Loucy (cell line): Measurements from ENCODE around the gene RAB6B.

Experiments
- H2AFZ ChIP-seq: fragments of 200-600 bp; sonication (generic); 2 replicates; pipeline ENCODE4 v1.6.0; 2016; ENCODE audit warnings: antibody characterized with exemption, mild to moderate bottlenecking, low read length, moderate library complexity
- H3F3A ChIP-seq: fragments of 200-600 bp; 2 replicates; pipeline ENCODE4 v1.6.0; 2016; ENCODE audit warnings: antibody characterized with exemption, low read depth, mild to moderate bottlenecking
- H3K27me3 ChIP-seq: fragments of 200-600 bp; sonication (generic); 2 replicates; pipeline ENCODE4 v1.6.1; 2014; ENCODE audit warnings: low read length, mild to moderate bottlenecking; ENCODE audit not compliant: insufficient read depth, poor library complexity, severe bottlenecking
- H3K36me3 ChIP-seq: fragments of 200-600 bp; sonication (generic); 2 replicates; pipeline ENCODE4 v1.6.1; 2016; ENCODE audit warnings: low read length; ENCODE audit not compliant: insufficient read depth
- H3K4me1 ChIP-seq: fragments of 200-600 bp; sonication (generic); 2 replicates; pipeline ENCODE4 v1.5.1; 2014; ENCODE audit warnings: low read length, mild to moderate bottlenecking; ENCODE audit not compliant: insufficient read depth, poor library complexity, severe bottlenecking
- H3K4me2 ChIP-seq: fragments of 200-600 bp; sonication (generic); 2 replicates; pipeline ENCODE4 v1.6.0; 2014; ENCODE audit warnings: antibody characterized with exemption, low read length, low read depth, mild to moderate bottlenecking; ENCODE audit not compliant: poor library complexity, severe bottlenecking
- H3K4me3 ChIP-seq: fragments of 200-600 bp; sonication (generic); 2 replicates; pipeline ENCODE4 v1.5.1; 2014; ENCODE audit warnings: low read length, mild to moderate bottlenecking, mixed read lengths; ENCODE audit not compliant: poor library complexity, severe bottlenecking
- H3K79me2 ChIP-seq: fragments of 200-600 bp; sonication (generic); 2 replicates; pipeline ENCODE4 v1.6.1; 2014; ENCODE audit warnings: low read length; ENCODE audit not compliant: insufficient read depth
- H3K9ac ChIP-seq: fragments of 200-600 bp; sonication (generic); 2 replicates; pipeline ENCODE4 v1.6.0; 2014; ENCODE audit warnings: mild to moderate bottlenecking, low read depth, low read length, moderate library complexity; ENCODE audit not compliant: poor library complexity, severe bottlenecking
- H3K9me2 ChIP-seq: fragments of 200-600 bp; sonication (generic); replicated peaks from 2 replicates; pipeline ENCODE4 v1.6.1; 2016; ENCODE audit warnings: low read depth, low read length, mixed read lengths
- H3K9me3 ChIP-seq: fragments of 200-600 bp; sonication (generic); 2 replicates; pipeline ENCODE4 v1.6.1; 2014; ENCODE audit warnings: mild to moderate bottlenecking, antibody characterized with exemption, low read length, low read depth; ENCODE audit not compliant: insufficient read depth
- H4K20me1 ChIP-seq: fragments of 200-600 bp; sonication (generic); 2 replicates; pipeline ENCODE4 v1.6.0; 2014; ENCODE audit warnings: antibody characterized with exemption, low read length, mild to moderate bottlenecking; ENCODE audit not compliant: insufficient read depth, poor library complexity, severe bottlenecking
- CTCF ChIP-seq: fragments of 200-600 bp; sonication (generic); conservative IDR thresholded peaks from 2 replicates; pipeline ENCODE4 v1.5.1; 2014; ENCODE audit warnings: mild to moderate bottlenecking, antibody characterized with exemption, low read length
- EZH2phosphoT487 ChIP-seq: fragments of 200-600 bp; IDR thresholded peaks from 2 replicates; pipeline ENCODE4 v1.6.1; 2018; ENCODE audit warnings: antibody characterized with exemption, mild to moderate bottlenecking, moderate library complexity, borderline replicate concordance

The RAB6B gene

DNA sequence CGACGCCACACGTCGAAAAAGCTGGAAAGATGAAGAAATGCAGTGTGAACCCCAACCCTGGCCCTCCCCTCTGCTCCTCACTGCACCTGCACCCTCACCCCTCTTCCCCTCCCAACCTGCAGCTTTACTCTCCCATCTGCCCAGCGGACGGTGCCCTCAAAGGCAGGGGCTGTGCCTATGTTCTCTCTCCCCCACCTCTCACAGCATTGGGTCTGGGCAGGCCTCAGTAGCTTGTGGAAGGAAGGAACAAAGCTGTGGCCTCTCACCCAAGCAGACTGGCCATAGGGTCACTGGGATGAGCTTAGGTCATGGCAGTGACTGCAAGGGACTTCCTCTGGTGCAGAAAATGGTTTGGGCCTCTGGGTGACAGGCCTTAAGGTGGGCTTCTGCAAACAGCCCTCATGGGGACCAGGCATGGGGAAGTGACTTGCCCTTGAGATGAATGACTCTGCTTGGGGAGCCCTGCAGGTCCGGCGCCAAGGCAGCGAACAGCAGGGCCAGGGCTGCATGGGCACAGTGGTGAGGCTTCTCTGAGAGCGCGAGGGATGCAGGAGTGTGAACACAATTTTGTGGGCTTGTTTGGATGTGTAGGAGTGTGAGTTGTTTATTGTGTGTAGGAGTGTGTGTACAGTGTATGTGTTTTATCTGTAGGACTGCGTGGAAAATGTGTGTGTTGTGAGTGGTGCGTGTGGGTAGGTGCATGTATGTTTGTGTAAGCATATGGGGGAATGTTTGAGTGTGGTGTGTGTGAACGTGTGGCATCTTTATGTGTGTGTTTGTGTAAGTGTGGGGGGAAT lies 60.9 kb downstream of the RAB6B start:
- no peak overlapping the region for H2AFZ ChIP-seq
- TF ChIP-seq EZH2phosphoT487 (no peak), CTCF (no peak)
- no peaks in the 10 kb centered on the region for H3K9me3 ChIP-seq
- H3K9me2 ChIP-seq = no peaks in the 10 kb centered on the region
- H4K20me1 ChIP-seq = no peaks in the 10 kb centered on the region
- H3K4me2 ChIP-seq = no peak overlapping the region
- H3K4me3 ChIP-seq = no peak overlapping the region
- H3K27me3 ChIP-seq = no peaks in the 10 kb centered on the region
- no peaks in the 10 kb centered on the region for H3K79me2 ChIP-seq
- no peaks in the 10 kb centered on the region for H3F3A ChIP-seq
- H3K9ac ChIP-seq = no peak overlapping the region
- no peaks in the 10 kb centered on the region for H3K4me1 ChIP-seq
- H3K36me3 ChIP-seq = no peaks in the 10 kb centered on the region

- H3K9me2 ChIP-seq = no peaks in the 10 kb centered on the region
- no peaks in the 10 kb centered on the region for H4K20me1 ChIP-seq
- no peak overlapping the region for H3K9ac ChIP-seq
- no peak for TF ChIP-seq EZH2phosphoT487
- TF ChIP-seq CTCF = no peak
- H3K4me3 ChIP-seq = no peak overlapping the region
- no peaks in the 10 kb centered on the region for H3K9me3 ChIP-seq
- H2AFZ ChIP-seq = no peak overlapping the region
- no peaks in the 10 kb centered on the region for H3F3A ChIP-seq
- no peaks in the 10 kb centered on the region for H3K4me1 ChIP-seq
- no peaks in the 10 kb centered on the region for H3K79me2 ChIP-seq
- H3K27me3 ChIP-seq = no peaks in the 10 kb centered on the region
- H3K4me2 ChIP-seq = no peak overlapping the region
- no peaks in the 10 kb centered on the region for H3K36me3 ChIP-seq
Observed at GRCh38 chr3:133833880-133834620, 61.6 kb downstream of the RAB6B start.

DNA sequence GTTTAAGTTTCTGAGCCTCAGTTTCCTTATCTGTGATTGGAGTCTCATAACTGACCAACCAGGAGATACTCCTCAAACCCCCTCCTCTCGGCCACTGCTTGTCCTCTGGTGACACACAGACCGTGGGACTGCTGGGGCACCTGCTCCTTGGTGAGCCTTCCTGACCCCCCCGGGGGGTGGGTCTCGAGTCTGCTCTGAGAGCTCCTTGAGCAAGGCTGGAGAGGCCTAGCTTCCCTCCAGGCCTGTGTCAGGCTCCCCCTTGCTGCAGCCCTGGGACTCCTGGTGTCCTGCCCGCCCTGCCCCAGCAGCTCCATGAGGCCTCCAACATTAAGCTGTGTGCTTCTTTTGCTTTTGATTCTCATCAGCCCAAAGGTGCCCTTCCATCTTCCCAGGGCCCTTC lies 62.4 kb downstream of the RAB6B start:
- H3F3A ChIP-seq = no peaks in the 10 kb centered on the region
- H3K9me2 ChIP-seq = no peaks in the 10 kb centered on the region
- no peak overlapping the region for H2AFZ ChIP-seq
- no peaks in the 10 kb centered on the region for H3K27me3 ChIP-seq
- no peak overlapping the region for H3K4me3 ChIP-seq
- H3K4me2 ChIP-seq = no peak overlapping the region
- no peaks in the 10 kb centered on the region for H3K9me3 ChIP-seq
- H4K20me1 ChIP-seq = no peaks in the 10 kb centered on the region
- no peaks in the 10 kb centered on the region for H3K36me3 ChIP-seq
- H3K79me2 ChIP-seq = no peaks in the 10 kb centered on the region
- no peak for TF ChIP-seq CTCF
- no peaks in the 10 kb centered on the region for H3K4me1 ChIP-seq
- H3K9ac ChIP-seq = no peak overlapping the region
